Measurements from ENCODE around the gene FASN.

DNA sequence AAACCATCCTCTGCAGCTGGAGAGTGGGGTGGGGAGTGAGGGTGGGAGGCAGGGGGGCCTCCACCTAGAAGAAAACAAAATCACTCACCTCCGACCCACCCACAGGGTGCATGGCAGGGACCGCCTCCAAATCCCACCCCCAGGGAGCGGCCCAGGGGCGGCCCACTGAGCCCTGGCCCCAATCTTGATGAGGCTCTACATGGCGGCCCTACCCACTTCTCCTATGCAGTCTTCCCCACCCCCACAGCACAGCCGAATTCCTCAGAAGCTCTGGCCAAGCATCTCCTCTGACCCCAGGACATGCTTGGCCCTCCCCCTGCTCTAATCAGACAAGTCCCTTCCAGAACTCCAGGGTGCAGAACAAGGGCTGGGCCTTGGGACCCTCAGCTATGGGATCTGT is 18.2 kb upstream of the FASN start:
- TF ChIP-seq POLR2A (IDR thresholded peaks at IDR 0.05; ENCODE audit: low read depth, low read length) (no peak), TAF1 (IDR thresholded peaks at IDR 0.05; ENCODE audit: borderline replicate concordance, low read depth, low read length) (no peak)

Data from GM12892 (cell line).